Liver (tissue), 9 donors: ENCODE results near the gene TM9SF4. TPM values are rescaled to one million over a fixed set of nuclear protein-coding genes. Genes with fewer than 3 reads are reported as not detected.
"Not testable (repeated sequence)": the region's sequence is repeated elsewhere in the genome, so short reads cannot be mapped to it uniquely, and the experiment has no call there.

Experiments used
- DNase-seq: peaks from one replicate; pipeline ENCODE4 v3.0.0-alpha.2; 2017; ENCODE audit warnings: low spot score
- H3K27ac ChIP-seq, 2 donors: one replicate each; pipeline ENCODE4 v1.7.0; 2013; ENCODE audit warnings: inconsistent platforms in 2 of 2, low read length in 2 of 2, control low read depth in 1 of 2, low read depth in 1 of 2, mild to moderate bottlenecking in 1 of 2
- H3K27me3 ChIP-seq, 4 donors: one replicate each; pipeline versions ENCODE4 v1.6.1 to v1.7.0; 2013; ENCODE audit warnings: low read length in 3 of 4, inconsistent platforms in 1 of 4, mild to moderate bottlenecking in 1 of 4, moderate library complexity in 1 of 4; ENCODE audit not compliant: control insufficient read depth in 4 of 4, insufficient read depth in 4 of 4
- H3K36me3 ChIP-seq, 4 donors: one replicate each; pipeline versions ENCODE4 v1.6.1 to v1.7.0; 2013; ENCODE audit warnings: low read length in 3 of 4, mild to moderate bottlenecking in 3 of 4, low read depth in 1 of 4, moderate library complexity in 1 of 4; ENCODE audit not compliant: control insufficient read depth in 4 of 4, insufficient read depth in 3 of 4
- H3K4me1 ChIP-seq, 4 donors: one replicate each; pipeline versions ENCODE4 v1.6.1 to v1.7.0; 2013; ENCODE audit warnings: low read length in 3 of 4, mild to moderate bottlenecking in 3 of 4, moderate library complexity in 1 of 4; ENCODE audit not compliant: control insufficient read depth in 4 of 4, insufficient read depth in 4 of 4
- H3K4me3 ChIP-seq, 3 donors: one replicate each; pipeline versions ENCODE4 v1.6.1 to v1.7.0; 2013; ENCODE audit warnings: low read length in 3 of 3, control low read depth in 1 of 3, low read depth in 1 of 3, mild to moderate bottlenecking in 1 of 3
- H3K9ac ChIP-seq, 2 donors: one replicate each; pipeline ENCODE4 v1.7.0; 2013; ENCODE audit warnings: low read length in 2 of 2, mild to moderate bottlenecking in 2 of 2, moderate library complexity in 2 of 2, control low read depth in 1 of 2, low read depth in 1 of 2
- H3K9me3 ChIP-seq, 4 donors: one replicate each; pipeline versions ENCODE4 v1.6.1 to v1.7.0; 2013; ENCODE audit warnings: low read length in 3 of 4; ENCODE audit not compliant: control insufficient read depth in 4 of 4
- EGR1 ChIP-seq, 2 donors: IDR thresholded peaks; 2 replicates each; pipeline ENCODE4 v1.6.1; 2016 to 2018; ENCODE audit warnings: antibody characterized with exemption in 2 of 2, low read depth in 2 of 2
- FOXA2 ChIP-seq: IDR thresholded peaks from 2 replicates; pipeline ENCODE4 v1.6.1; 2016; ENCODE audit warnings: antibody characterized with exemption
- GABPA ChIP-seq, 2 donors: IDR thresholded peaks in 1 of 2; conservative IDR thresholded peaks in 1 of 2; 2 replicates each; pipeline ENCODE4 v1.6.1; 2016; ENCODE audit warnings: antibody characterized with exemption in 2 of 2, mild to moderate bottlenecking in 1 of 2, moderate library complexity in 1 of 2
- HNF4A ChIP-seq, 2 donors: conservative IDR thresholded peaks; 2 replicates each; pipeline ENCODE4 v1.6.1; 2016; ENCODE audit warnings: antibody characterized with exemption in 2 of 2, mild to moderate bottlenecking in 2 of 2
- HNF4G ChIP-seq: IDR thresholded peaks from 2 replicates; pipeline ENCODE4 v1.6.1; 2016; ENCODE audit warnings: antibody characterized with exemption
- JUND ChIP-seq, 2 donors: IDR thresholded peaks; 2 replicates each; pipeline ENCODE4 v1.6.1; 2016; ENCODE audit warnings: antibody characterized with exemption in 2 of 2
- MAX ChIP-seq: IDR thresholded peaks from 2 replicates; pipeline ENCODE4 v1.6.1; 2016; ENCODE audit warnings: antibody characterized with exemption
- NR2F2 ChIP-seq: IDR thresholded peaks from 2 replicates; pipeline ENCODE4 v1.6.1; 2016; ENCODE audit warnings: antibody characterized with exemption
- RAD21 ChIP-seq, 2 donors: IDR thresholded peaks; 2 replicates each; pipeline ENCODE4 v1.6.1; 2016; ENCODE audit warnings: antibody characterized with exemption in 2 of 2, mild to moderate bottlenecking in 2 of 2
- TAF1 ChIP-seq: conservative IDR thresholded peaks from 2 replicates; pipeline ENCODE4 v1.6.1; 2016; ENCODE audit warnings: antibody characterized with exemption, mild to moderate bottlenecking
- ZBTB33 ChIP-seq: IDR thresholded peaks from 2 replicates; pipeline ENCODE4 v1.6.1; 2016; ENCODE audit warnings: antibody characterized with exemption
- WGBS: extraction: QIAGEN DNeasy Blood & Tissue Kit; methylation state at CpG from one replicate; pipeline ENCODE4 v1.1.7; 2013; 5-methylcytosine and 5-hydroxymethylcytosine counted together
- polyA plus RNA-seq, 2 donors: library from polyadenylated mRNA; stranded (reverse) in 1 of 2; unstranded in 1 of 2; fragments of 200-250 nt in 1 of 2; fragments of >200 nt in 1 of 2; fragmentation: Nextera tagmentation in 1 of 2; extraction: Ambion mirVana in 1 of 2; gene quantifications; one replicate each; pipeline versions ENCODE4 v1.2.1 to v1.2.3, GENCODE V29; 2013 to 2015
- total RNA-seq, 2 donors: library from RNA; depleted of rRNA; stranded (reverse); fragments of >200 nt; gene quantifications; one replicate each; pipeline ENCODE4 v1.2.3, GENCODE V29; 2014
- TF ChIP-seq, protein P1 (sequence below): fragments of 150-350 bp; IDR thresholded peaks from 2 replicates; pipeline ENCODE4 v1.5.1; 2017; ENCODE audit warnings: improper control_type of control experiment, low read depth, low read length; ENCODE audit not compliant: missing input control
- TF ChIP-seq, protein P2 (sequence below): IDR thresholded peaks from 2 replicates; pipeline ENCODE4 v1.6.1; 2016; ENCODE audit warnings: antibody characterized with exemption
- donor health status: healthy.
- donor health status: healthy.
- donor health status: healthy.
- donor health status: healthy.
- donor health status: healthy.

TM9SF4 gene
- total and polyA plus RNA-seq, 4 donors, result 15.9 to 26.2 (median 22.2) TPM

- no peak for TF ChIP-seq JUND (IDR thresholded peaks at IDR 0.05)
- TF ChIP-seq, protein P1, sequence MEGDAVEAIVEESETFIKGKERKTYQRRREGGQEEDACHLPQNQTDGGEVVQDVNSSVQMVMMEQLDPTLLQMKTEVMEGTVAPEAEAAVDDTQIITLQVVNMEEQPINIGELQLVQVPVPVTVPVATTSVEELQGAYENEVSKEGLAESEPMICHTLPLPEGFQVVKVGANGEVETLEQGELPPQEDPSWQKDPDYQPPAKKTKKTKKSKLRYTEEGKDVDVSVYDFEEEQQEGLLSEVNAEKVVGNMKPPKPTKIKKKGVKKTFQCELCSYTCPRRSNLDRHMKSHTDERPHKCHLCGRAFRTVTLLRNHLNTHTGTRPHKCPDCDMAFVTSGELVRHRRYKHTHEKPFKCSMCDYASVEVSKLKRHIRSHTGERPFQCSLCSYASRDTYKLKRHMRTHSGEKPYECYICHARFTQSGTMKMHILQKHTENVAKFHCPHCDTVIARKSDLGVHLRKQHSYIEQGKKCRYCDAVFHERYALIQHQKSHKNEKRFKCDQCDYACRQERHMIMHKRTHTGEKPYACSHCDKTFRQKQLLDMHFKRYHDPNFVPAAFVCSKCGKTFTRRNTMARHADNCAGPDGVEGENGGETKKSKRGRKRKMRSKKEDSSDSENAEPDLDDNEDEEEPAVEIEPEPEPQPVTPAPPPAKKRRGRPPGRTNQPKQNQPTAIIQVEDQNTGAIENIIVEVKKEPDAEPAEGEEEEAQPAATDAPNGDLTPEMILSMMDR, result no peak
Measured at GRCh38 chr20:32191873-32192272, 82.4 kb downstream of the TM9SF4 start (continued).

GRCh38 chr20:32192698-32193097 lies 83.2 kb downstream of the TM9SF4 start:
- H3K4me1 ChIP-seq, result peaks cover 5 to 36% (median 20%) of the 10 kb centered on the region in 4 donors
- H3K27ac ChIP-seq, result no peak overlapping the region
- H3K27me3 ChIP-seq, result no peaks in the 10 kb centered on the region
- 77% methylated on average over 3 of the region's 3 CpGs for WGBS
- no peak overlapping the region for H3K4me3 ChIP-seq
- TF ChIP-seq NR2F2 (peak; percentile 97), RAD21 (IDR thresholded peaks at IDR 0.05) (no peak), TAF1 (no peak), ZBTB33 (no peak), HNF4G (no peak)
- TF ChIP-seq, protein P2, sequence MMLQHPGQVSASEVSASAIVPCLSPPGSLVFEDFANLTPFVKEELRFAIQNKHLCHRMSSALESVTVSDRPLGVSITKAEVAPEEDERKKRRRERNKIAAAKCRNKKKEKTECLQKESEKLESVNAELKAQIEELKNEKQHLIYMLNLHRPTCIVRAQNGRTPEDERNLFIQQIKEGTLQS, result no peak
- TF ChIP-seq, protein P1, result no peak
- H3K9ac ChIP-seq, result no peak overlapping the region
- H3K36me3 ChIP-seq, result peaks cover 2 to 10% (median 4%) of the 10 kb centered on the region in 4 donors
- H3K9me3 ChIP-seq, result no peaks in the 10 kb centered on the region
- no peak for DNase-seq

- H3K27ac ChIP-seq, H3K27me3 ChIP-seq, H3K9me3 ChIP-seq, H3K4me3 ChIP-seq, DNase-seq, H3K9ac ChIP-seq: not testable (repeated sequence)
- Histone ChIP-seq H3K4me1 (peaks cover 5 to 36% (median 20%) of the 10 kb centered on the region in 4 donors), H3K36me3 (peaks cover 2 to 10% (median 4%) of the 10 kb centered on the region in 4 donors)
- 94% methylated on average over 5 of the region's 5 CpGs for WGBS
Measured at GRCh38 chr20:32193336-32193735, 83.8 kb downstream of the TM9SF4 start.

DNA sequence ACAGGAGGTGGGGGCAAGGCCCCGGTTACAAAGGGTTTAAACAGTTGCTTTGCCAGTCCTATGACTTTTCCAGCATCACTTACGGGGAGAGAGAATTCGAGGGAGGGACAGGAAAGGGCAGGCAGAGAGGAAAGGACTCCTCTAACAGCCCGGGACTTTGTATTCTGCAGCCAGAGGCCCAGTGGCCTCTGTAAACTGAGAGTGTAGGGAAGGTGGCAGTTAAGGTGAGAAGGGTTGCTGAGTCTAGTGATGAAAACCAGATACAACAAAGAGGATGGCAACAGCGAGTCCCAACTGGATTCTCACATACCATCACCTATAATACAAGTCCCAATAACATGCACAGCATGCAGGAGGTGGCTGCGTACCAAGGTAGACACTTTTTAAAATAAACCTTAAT lies 84.5 kb downstream of the TM9SF4 start:
- Histone ChIP-seq H3K27ac (no peak overlapping the region), H3K4me3 (no peak overlapping the region), H3K9ac (no peak overlapping the region), H3K27me3 (no peaks in the 10 kb centered on the region), H3K4me1 (peaks cover 5 to 36% (median 20%) of the 10 kb centered on the region in 4 donors), H3K9me3 (no peaks in the 10 kb centered on the region), H3K36me3 (peaks cover 3 to 11% (median 5%) of the 10 kb centered on the region in 4 donors)
- WGBS, result 88% methylated on average over 6 of the region's 6 CpGs
- no peak for DNase-seq
- TF ChIP-seq FOXA2 (no peak), EGR1 (IDR thresholded peaks at IDR 0.05; ENCODE audit: low read depth in 2 of 2) (no peak), ZBTB33 (no peak), MAX (no peak), HNF4G (no peak), GABPA (IDR thresholded peaks at IDR 0.05 in 1 of 2, conservative IDR thresholded peaks at IDR 0.05 in 1 of 2) (no peak), HNF4A (conservative IDR thresholded peaks at IDR 0.05) (no peak), JUND (IDR thresholded peaks at IDR 0.05) (no peak)
- TF ChIP-seq, protein P1, result no peak
- TF ChIP-seq, protein P2, result no peak
